Calu3 (cell line): ENCODE data around the gene STAT2. TPM values are rescaled to one million over a fixed set of nuclear protein-coding genes. Genes with fewer than 3 reads are reported as not detected.
A peak's percentile ranks its signal among the peaks of the same experiment; 100 is the strongest.

ENCODE experiments used
- BruUV-seq: library from RNA; stranded (reverse); fragments of 400-500 nt; replicated peaks from 2 replicates; lab custom pipeline; 2021; lab: Mats Ljungman, UMichigan
- CTCF ChIA-PET: fragments of 300-600 bp; sonication (Branson Sonifier 250); formaldehyde crosslinking; loops from one replicate; lab custom pipeline; 2022; ENCODE audit warnings: antibody characterized with exemption; lab: Charles Lee
- DNase-seq: peaks from one replicate; pipeline ENCODE4 v3.0.0; 2022
- H3K27ac Mint-ChIP-seq: one replicate; pipeline ENCODE4 v1.8.0; 2022; ENCODE audit warnings: mixed read lengths; ENCODE audit not compliant: unreplicated experiment
- H3K27me3 Mint-ChIP-seq: one replicate; pipeline ENCODE4 v1.8.0; 2022; ENCODE audit warnings: mixed read lengths; ENCODE audit not compliant: unreplicated experiment
- H3K36me3 Mint-ChIP-seq: one replicate; pipeline ENCODE4 v1.8.0; 2022; ENCODE audit warnings: mild to moderate bottlenecking, moderate library complexity, mixed read lengths; ENCODE audit not compliant: insufficient read depth, unreplicated experiment
- H3K4me1 Mint-ChIP-seq: one replicate; pipeline ENCODE4 v1.8.0; 2022; ENCODE audit warnings: mild to moderate bottlenecking, low read depth, mixed read lengths; ENCODE audit not compliant: unreplicated experiment
- H3K4me3 Mint-ChIP-seq: one replicate; pipeline ENCODE4 v1.8.0; 2022; ENCODE audit warnings: mild to moderate bottlenecking, low read depth, moderate library complexity, mixed read lengths; ENCODE audit not compliant: unreplicated experiment
- H3K9me3 Mint-ChIP-seq: one replicate; pipeline ENCODE4 v1.8.0; 2022; ENCODE audit warnings: low read depth, mixed read lengths; ENCODE audit not compliant: unreplicated experiment
- intact Hi-C: fragments of 100-400 bp; cut with micrococcal nuclease; formaldehyde crosslinking; loops from one replicate; pipeline ENCODE4 v1.10.0; 2022; ENCODE audit not compliant: unreplicated experiment
- total RNA-seq: library from RNA; stranded (reverse); gene quantifications from 2 replicates; pipeline ENCODE4 v1.2.3, GENCODE V29; 2022
- TF ChIP-seq, protein P1 (sequence below): fragments of 200-600 bp; IDR thresholded peaks from one replicate; pipeline ENCODE4 v1.8.0; 2022; ENCODE audit warnings: antibody characterized with exemption; ENCODE audit not compliant: unreplicated experiment

The STAT2 gene
- total RNA-seq, 1 experiment from 2014 or later: 127 TPM

DNA sequence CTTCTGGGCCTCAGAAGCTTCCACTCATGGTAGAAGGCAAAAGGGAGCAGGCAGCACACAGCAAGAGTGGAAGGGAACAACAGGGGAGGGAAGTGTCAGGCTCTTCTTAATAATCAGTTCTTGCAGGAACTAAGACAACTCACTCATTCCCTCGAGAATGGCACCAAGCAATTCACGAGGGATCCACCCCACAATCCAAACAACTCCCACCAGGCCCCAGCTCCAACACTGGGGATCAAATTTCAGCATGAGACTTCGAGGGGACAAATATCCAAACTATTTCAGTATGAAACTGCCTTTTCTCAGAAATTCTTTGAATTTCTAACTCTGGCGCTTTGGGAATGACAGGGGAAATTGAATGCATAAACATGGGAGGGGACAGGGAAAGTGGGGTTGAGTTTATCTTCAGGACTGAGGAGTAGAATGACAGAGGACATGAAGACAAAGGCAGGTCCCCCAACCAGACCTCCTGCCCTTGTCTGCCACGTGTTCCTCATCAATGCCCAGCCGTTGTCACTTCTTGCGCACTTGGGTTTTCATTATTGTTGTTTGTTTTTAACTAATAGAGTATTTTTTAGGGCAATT lies 27.3 kb upstream of the STAT2 start:
- BruUV-seq: no TSS peak
- intact Hi-C loops: no loop called here
- Mint-ChIP-seq H3K27me3 (no peaks in the 10 kb centered on the region), H3K36me3 (no peaks in the 10 kb centered on the region), H3K27ac (no peak overlapping the region), H3K4me3 (no peak overlapping the region), H3K9me3 (no peaks in the 10 kb centered on the region), H3K4me1 (peaks cover 8% of the 10 kb centered on the region)
- DNase-seq: no peak
- CTCF ChIA-PET: no interaction called here
- TF ChIP-seq, protein P1, sequence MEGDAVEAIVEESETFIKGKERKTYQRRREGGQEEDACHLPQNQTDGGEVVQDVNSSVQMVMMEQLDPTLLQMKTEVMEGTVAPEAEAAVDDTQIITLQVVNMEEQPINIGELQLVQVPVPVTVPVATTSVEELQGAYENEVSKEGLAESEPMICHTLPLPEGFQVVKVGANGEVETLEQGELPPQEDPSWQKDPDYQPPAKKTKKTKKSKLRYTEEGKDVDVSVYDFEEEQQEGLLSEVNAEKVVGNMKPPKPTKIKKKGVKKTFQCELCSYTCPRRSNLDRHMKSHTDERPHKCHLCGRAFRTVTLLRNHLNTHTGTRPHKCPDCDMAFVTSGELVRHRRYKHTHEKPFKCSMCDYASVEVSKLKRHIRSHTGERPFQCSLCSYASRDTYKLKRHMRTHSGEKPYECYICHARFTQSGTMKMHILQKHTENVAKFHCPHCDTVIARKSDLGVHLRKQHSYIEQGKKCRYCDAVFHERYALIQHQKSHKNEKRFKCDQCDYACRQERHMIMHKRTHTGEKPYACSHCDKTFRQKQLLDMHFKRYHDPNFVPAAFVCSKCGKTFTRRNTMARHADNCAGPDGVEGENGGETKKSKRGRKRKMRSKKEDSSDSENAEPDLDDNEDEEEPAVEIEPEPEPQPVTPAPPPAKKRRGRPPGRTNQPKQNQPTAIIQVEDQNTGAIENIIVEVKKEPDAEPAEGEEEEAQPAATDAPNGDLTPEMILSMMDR: no peak

- Mint-ChIP-seq H3K36me3 (no peaks in the 10 kb centered on the region), H3K4me3 (no peak overlapping the region), H3K9me3 (no peaks in the 10 kb centered on the region), H3K27me3 (no peaks in the 10 kb centered on the region), H3K4me1 (peaks cover 8% of the 10 kb centered on the region), H3K27ac (no peak overlapping the region)
- BruUV-seq: no TSS peak
- intact Hi-C loops: no loop called here
- peak; percentile 59 for DNase-seq
- CTCF ChIA-PET: interaction anchor here (0.6 to 0.7 kb wide), 2 partner anchors 49 to 390 kb away, joined by 3 to 4 read pairs; no protein-coding TSS in a partner anchor
- TF ChIP-seq, protein P1: no peak
These were observed 26.0 kb upstream of the STAT2 start for GRCh38 chr12:56385873-56386272.

- Mint-ChIP-seq H3K4me1 (peaks cover 8% of the 10 kb centered on the region), H3K27me3 (no peaks in the 10 kb centered on the region), H3K9me3 (no peaks in the 10 kb centered on the region), H3K4me3 (no peak overlapping the region), H3K36me3 (no peaks in the 10 kb centered on the region), H3K27ac (no peak overlapping the region)
- TF ChIP-seq, protein P1: no peak
- DNase-seq: no peak
- CTCF ChIA-PET: interaction anchor here (1.3 kb wide), 1 partner anchor 15 kb away, joined by 3 read pairs; no protein-coding TSS in a partner anchor
- intact Hi-C loops: no loop called here
- BruUV-seq: no TSS peak
These were observed 22.7 kb upstream of the STAT2 start for GRCh38 chr12:56382611-56383010.

- H3K27me3 Mint-ChIP-seq: peaks cover 12% of the 10 kb centered on the region
- TF ChIP-seq, protein P1: no peak
- BruUV-seq: no TSS peak
- no peaks in the 10 kb centered on the region for H3K4me1 Mint-ChIP-seq
- no peak overlapping the region for H3K4me3 Mint-ChIP-seq
- intact Hi-C loops: no loop called here
- no peak for DNase-seq
- H3K9me3 Mint-ChIP-seq: peaks cover 5% of the 10 kb centered on the region
- H3K36me3 Mint-ChIP-seq: no peaks in the 10 kb centered on the region
- H3K27ac Mint-ChIP-seq: no peak overlapping the region
- CTCF ChIA-PET: no interaction called here
These were observed 18.0 kb upstream of the STAT2 start for GRCh38 chr12:56377989-56378316.
